Measurements from ENCODE around the gene NFXL1. TPM values are rescaled to one million over a fixed set of nuclear protein-coding genes. Genes with fewer than 3 reads are reported as not detected.

Gene NFXL1
- 10 to 100 TPM in 4 of 6 donors, 1 to 10 TPM in 2; 5.0 to 23.4 (median 10.6) TPM for total RNA-seq

DNA sequence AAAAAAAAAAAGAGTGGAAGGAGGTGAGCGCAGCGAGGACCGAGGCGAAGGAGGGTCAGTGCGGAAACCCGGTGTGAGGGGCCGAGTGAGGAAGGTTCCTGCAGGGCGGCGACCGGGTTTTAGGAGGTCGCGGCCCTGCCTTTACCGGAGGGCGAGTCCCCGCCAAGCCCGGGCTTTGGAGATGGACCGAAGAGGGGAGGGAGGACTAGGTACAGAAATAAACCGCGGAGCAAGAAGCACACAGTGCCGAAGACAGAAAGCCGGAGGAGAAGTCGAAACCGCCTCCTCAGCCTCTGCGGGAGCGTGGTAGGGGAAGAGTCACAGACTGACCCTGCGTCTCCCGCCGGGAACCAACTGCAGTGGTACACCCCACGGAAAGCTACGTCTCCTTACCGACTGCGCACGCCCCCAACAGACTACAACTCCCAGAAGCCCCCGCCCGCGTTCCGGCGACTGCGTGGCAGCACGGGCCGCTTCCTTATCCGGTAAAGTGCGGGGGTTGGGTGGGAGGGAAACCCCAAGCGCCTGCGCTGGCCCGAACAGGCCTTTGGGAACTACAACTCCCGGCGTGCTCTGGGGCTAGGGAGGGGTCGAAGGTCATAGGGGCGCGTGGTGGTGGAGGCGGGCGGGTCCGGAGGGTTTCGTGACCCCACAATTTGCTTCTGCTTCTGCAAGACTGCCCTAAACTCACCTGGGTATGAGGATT, at the start of gene NFXL1:
Gene NFXL1, minus strand, starts transcription at position 364 of the 706 bp plus-strand sequence. CDS start 380 bp downstream, outside the sequence.
- no peaks in the 10 kb centered on the region for H3K27me3 ChIP-seq
- peaks cover 9 to 26% (median 22%) of the 10 kb centered on the region in 4 donors for H3K4me1 ChIP-seq
- peaks cover 0 to 21% (median 5%) of the 10 kb centered on the region in 4 donors for H3K36me3 ChIP-seq
- WGBS, 2 donors = 0 to 1% methylated on average over 21 to 53 of the region's 55 CpGs
- H3K9me3 ChIP-seq = no peaks in the 10 kb centered on the region
- TF ChIP-seq POLR2A (IDR thresholded peaks at IDR 0.05) (peak in 3 of 4 donors; percentile 57 to 89 (median 71)), EP300 (IDR thresholded peaks at IDR 0.05) (no peak), POLR2AphosphoS5 (IDR thresholded peaks at IDR 0.05) (peak; percentile 88 to 95)
- TF ChIP-seq, protein P1, sequence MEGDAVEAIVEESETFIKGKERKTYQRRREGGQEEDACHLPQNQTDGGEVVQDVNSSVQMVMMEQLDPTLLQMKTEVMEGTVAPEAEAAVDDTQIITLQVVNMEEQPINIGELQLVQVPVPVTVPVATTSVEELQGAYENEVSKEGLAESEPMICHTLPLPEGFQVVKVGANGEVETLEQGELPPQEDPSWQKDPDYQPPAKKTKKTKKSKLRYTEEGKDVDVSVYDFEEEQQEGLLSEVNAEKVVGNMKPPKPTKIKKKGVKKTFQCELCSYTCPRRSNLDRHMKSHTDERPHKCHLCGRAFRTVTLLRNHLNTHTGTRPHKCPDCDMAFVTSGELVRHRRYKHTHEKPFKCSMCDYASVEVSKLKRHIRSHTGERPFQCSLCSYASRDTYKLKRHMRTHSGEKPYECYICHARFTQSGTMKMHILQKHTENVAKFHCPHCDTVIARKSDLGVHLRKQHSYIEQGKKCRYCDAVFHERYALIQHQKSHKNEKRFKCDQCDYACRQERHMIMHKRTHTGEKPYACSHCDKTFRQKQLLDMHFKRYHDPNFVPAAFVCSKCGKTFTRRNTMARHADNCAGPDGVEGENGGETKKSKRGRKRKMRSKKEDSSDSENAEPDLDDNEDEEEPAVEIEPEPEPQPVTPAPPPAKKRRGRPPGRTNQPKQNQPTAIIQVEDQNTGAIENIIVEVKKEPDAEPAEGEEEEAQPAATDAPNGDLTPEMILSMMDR (IDR thresholded peaks at IDR 0.05) = no peak
- DNase-seq (peak; percentile 97 to 99), ATAC-seq (ENCODE audit: low FRiP score in 2 of 2) (peak; percentile 100)
- peak within 1 kb of the TSS; percentile 79 to 94 (median 84) for H3K4me3 ChIP-seq
- H3K27ac ChIP-seq = peak within 1 kb of the TSS; percentile 75 to 90 (median 82)

DNA sequence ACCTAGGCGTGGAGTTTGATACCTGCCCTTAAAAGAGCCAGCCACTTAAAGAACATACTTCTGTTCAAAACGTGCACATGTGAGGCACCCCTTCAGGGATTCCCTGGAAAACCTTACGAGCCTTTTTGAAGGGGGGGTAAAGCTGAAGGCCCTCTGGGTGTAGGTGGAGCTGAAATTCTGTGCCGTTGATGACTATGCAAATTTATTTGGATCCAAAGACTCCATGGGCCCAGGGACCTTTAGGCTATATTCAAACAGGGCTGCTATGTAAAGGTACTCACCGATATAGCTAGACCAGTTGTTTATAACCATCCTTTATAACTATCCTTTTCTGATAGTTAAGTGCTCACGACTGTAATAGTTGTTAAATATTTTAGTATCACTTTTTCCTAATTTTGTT, 40.3 kb upstream of the NFXL1 start:
- Histone ChIP-seq H3K27me3 (no peaks in the 10 kb centered on the region), H3K4me1 (no peaks in the 10 kb centered on the region), H3K4me3 (no peak overlapping the region), H3K36me3 (no peaks in the 10 kb centered on the region), H3K9me3 (no peaks in the 10 kb centered on the region), H3K27ac (no peak overlapping the region)
- DNase-seq = no peak
- WGBS, 2 donors = 75 to 81% methylated on average over 6 of the region's 6 CpGs
- TF ChIP-seq POLR2AphosphoS5 (IDR thresholded peaks at IDR 0.05) (no peak), EP300 (IDR thresholded peaks at IDR 0.05) (no peak)
- ATAC-seq (ENCODE audit: low FRiP score in 2 of 2) = no peak

GRCh38 chr4:47954245-47954644, 39.9 kb upstream of the NFXL1 start:
- Histone ChIP-seq H3K4me3 (no peak overlapping the region), H3K27me3 (no peaks in the 10 kb centered on the region), H3K4me1 (no peaks in the 10 kb centered on the region), H3K9me3 (no peaks in the 10 kb centered on the region), H3K36me3 (no peaks in the 10 kb centered on the region), H3K27ac (no peak overlapping the region)
- no peak for TF ChIP-seq POLR2A (IDR thresholded peaks at IDR 0.05)
- TF ChIP-seq EP300 (IDR thresholded peaks at IDR 0.05) = no peak
- DNase-seq (peak in 1 of 2 donors; percentile 15), ATAC-seq (ENCODE audit: low FRiP score in 2 of 2) (no peak)
- WGBS, 2 donors = 55 to 76% methylated on average over 10 of the region's 10 CpGs

DNA sequence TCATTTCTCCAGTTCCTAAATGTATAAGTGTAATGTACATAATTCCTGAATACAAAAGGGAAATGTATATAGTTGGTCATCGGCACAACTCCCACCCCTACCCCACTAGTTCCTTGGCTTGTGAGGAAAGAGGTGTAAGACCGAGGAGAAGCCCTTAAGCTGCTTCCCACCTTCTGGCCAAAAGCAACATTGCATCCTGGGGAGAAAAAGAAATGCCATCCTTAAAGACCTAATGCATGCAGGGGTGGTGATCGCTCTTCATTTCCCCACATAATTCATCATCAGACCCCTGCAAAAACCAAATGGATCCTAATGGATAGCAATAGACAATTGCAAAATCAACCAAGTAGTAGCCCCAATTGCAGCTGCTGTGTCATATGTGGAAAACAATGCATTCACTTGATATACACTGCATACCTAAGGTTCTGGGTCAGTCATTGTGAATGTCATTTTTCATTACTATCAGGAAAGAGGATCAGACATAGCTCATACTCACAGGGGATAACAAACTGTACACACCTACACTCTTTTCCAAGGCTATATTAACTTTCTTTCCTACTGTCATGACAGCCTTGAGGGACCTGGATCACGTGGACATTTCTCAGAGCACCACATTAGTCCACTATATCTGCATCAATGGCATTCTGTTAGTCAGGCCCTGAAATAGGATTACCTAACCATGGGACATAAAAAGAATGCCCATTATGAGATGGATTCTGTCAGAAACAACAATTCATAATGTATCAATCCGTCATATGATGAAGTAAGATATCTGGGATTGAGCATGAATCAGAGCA, 31.7 kb upstream of the NFXL1 start:
- Histone ChIP-seq H3K27me3 (no peaks in the 10 kb centered on the region), H3K4me3 (no peak overlapping the region), H3K27ac (no peak overlapping the region), H3K36me3 (no peaks in the 10 kb centered on the region), H3K4me1 (no peaks in the 10 kb centered on the region), H3K9me3 (no peaks in the 10 kb centered on the region)
- WGBS, 2 donors = 84 to 88% methylated on average over 5 of the region's 5 CpGs
- ATAC-seq (ENCODE audit: low FRiP score in 2 of 2) (no peak), DNase-seq (no peak)
- TF ChIP-seq POLR2AphosphoS5 (IDR thresholded peaks at IDR 0.05) = no peak
- no peak for TF ChIP-seq EP300 (IDR thresholded peaks at IDR 0.05)
- no peak for TF ChIP-seq POLR2A (IDR thresholded peaks at IDR 0.05)
- TF ChIP-seq, protein P1 (IDR thresholded peaks at IDR 0.05) = no peak

DNA sequence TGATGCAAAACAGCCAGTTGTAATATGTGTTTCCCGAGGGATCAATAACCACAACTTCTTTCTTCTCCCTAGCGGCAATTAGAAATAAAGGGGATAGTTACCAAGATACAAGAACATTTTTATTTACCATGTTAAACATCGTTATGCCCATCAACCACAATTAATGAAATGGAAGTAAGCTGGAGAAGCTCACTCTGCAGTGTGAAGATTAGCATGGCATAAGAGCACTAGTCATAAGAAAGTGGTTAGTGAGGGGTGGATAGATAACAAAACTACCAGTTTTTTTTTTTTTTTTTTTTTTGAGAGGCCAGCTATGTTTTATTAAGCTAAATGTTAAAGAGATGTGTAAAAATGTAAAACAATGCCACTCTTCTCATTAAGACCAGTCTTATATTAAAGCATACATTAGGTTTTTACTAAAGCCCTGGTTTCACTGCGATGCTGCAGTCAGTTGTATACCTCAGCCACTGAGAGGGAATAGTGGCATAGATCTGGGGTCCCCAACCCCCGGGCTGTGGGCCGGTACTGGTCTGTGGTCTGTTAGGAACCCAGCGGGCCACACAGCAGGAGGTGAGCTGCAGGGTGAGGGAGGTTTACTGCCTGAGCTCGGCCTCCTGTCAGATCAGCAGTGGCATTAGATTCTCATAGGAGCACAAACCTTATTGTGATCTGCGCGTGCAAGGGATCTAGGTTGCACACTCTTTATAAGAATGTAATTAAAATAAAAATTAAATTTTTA, 27.9 kb upstream of the NFXL1 start:
- Histone ChIP-seq H3K27ac (no peak overlapping the region), H3K4me1 (no peaks in the 10 kb centered on the region), H3K27me3 (no peaks in the 10 kb centered on the region), H3K4me3 (no peak overlapping the region), H3K9me3 (no peaks in the 10 kb centered on the region), H3K36me3 (no peaks in the 10 kb centered on the region)
- 81 to 86% methylated on average over 10 of the region's 10 CpGs for WGBS, 2 donors
- TF ChIP-seq POLR2A (IDR thresholded peaks at IDR 0.05) (no peak), POLR2AphosphoS5 (IDR thresholded peaks at IDR 0.05) (no peak), EP300 (IDR thresholded peaks at IDR 0.05) (no peak)
- TF ChIP-seq, protein P1 (IDR thresholded peaks at IDR 0.05) = no peak
- no peak for ATAC-seq (ENCODE audit: low FRiP score in 2 of 2)
- DNase-seq = no peak
